Fibroblast of mammary gland (primary cell): ENCODE data around the gene LDAH.

Source experiments
- DNase-seq: peaks from one replicate; pipeline ENCODE4 v3.0.0-alpha.2; 2010; ENCODE audit warnings: low read depth
- H3K4me3 ChIP-seq: 2 replicates; pipeline ENCODE4 v1.5.1; 2011; ENCODE audit warnings: low read depth, mild to moderate bottlenecking, low read length, moderate library complexity; ENCODE audit not compliant: control insufficient read depth
- CTCF ChIP-seq: conservative IDR thresholded peaks from 2 replicates; pipeline ENCODE4 v1.5.1; 2011; ENCODE audit warnings: low read depth, low read length, inconsistent platforms; ENCODE audit not compliant: control insufficient read depth, insufficient read depth

LDAH gene

GRCh38 chr2:20645761-20646160, 177.1 kb downstream of the LDAH start:
- no peak for TF ChIP-seq CTCF
- H3K4me3 ChIP-seq = no peak overlapping the region
- DNase-seq = no peak

DNA sequence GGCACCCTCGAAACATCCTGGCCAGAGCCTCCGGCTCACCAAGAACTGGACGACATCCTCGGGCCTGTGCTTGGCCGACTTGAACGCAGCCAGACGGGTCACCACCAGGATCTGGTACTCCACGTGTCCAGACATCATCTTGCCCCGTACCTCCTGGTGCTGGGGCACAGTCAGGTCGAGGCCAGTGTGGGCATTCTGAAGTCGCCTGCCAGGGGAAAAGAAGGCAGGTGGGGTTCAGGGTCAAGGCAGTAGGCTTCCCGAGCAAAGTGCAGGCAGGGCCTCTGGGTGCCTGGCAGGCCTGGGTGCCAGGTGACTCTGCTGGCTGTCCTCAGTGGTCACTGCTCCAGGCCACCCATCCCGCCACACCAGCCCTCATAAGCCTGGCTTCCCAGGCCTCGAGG, 177.6 kb downstream of the LDAH start:
- H3K4me3 ChIP-seq = no peak overlapping the region
- no peak for DNase-seq
- no peak for TF ChIP-seq CTCF

- DNase-seq = no peak
- no peak overlapping the region for H3K4me3 ChIP-seq
- TF ChIP-seq CTCF = no peak
Observed at GRCh38 chr2:20643826-20644225, 179.1 kb downstream of the LDAH start.

GRCh38 chr2:20643060-20643459, 179.8 kb downstream of the LDAH start:
- no peak overlapping the region for H3K4me3 ChIP-seq
- DNase-seq = no peak
- TF ChIP-seq CTCF = no peak

- DNase-seq = peak; percentile 67
- TF ChIP-seq CTCF = peak; percentile 85
- H3K4me3 ChIP-seq = no peak overlapping the region
Observed at GRCh38 chr2:20642055-20642971, 180.6 kb downstream of the LDAH start.

GRCh38 chr2:20641123-20641985, 181.5 kb downstream of the LDAH start:
- no peak overlapping the region for H3K4me3 ChIP-seq
- DNase-seq = peak; percentile 89
- no peak for TF ChIP-seq CTCF
